ENCODE results near the gene PRDM16.
A peak's percentile ranks its signal among the peaks of the same experiment; 100 is the strongest.

DNA sequence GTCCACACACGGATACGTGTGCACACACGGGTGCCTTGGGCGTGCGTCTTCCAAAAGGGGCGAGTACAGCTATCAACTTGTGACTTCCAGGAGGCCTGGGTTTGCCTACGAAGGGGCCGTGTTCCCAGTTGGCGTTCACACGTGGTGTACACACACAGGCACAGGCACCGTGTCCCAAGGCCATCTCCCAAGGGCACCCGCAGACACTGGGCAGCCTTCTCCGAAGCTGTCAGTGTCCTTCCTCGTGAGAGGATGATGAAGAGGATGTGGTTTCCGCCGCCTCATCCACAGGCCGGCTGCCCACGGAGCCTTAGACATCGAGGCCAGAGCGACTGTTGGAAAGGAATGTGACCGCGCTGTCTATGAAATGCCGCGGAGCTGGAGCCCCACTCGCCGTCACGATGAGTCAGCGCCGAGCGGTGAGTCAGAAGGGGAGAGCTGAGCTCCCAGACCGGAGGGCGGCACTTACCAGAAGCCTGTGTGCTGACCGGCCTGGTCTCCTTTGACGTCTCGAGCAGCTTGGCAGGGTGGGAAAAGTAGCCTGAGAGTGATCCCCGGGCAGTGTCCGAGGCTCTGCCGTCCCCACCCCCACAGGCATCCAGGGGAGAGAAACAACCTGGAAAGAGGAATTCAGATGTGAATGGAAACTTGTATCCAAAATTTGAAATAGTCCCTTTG lies 244.0 kb downstream of the PRDM16 start:
- TF ChIP-seq, protein P1, sequence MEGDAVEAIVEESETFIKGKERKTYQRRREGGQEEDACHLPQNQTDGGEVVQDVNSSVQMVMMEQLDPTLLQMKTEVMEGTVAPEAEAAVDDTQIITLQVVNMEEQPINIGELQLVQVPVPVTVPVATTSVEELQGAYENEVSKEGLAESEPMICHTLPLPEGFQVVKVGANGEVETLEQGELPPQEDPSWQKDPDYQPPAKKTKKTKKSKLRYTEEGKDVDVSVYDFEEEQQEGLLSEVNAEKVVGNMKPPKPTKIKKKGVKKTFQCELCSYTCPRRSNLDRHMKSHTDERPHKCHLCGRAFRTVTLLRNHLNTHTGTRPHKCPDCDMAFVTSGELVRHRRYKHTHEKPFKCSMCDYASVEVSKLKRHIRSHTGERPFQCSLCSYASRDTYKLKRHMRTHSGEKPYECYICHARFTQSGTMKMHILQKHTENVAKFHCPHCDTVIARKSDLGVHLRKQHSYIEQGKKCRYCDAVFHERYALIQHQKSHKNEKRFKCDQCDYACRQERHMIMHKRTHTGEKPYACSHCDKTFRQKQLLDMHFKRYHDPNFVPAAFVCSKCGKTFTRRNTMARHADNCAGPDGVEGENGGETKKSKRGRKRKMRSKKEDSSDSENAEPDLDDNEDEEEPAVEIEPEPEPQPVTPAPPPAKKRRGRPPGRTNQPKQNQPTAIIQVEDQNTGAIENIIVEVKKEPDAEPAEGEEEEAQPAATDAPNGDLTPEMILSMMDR (conservative IDR thresholded peaks at IDR 0.05; ENCODE audit: low read depth, low read length), result no peak
- TF ChIP-seq EZH2 (IDR thresholded peaks at IDR 0.05; ENCODE audit: low read length, unreplicated experiment) (no peak), EZH2phosphoT487 (IDR thresholded peaks at IDR 0.05; ENCODE audit: borderline replicate concordance, low read length) (peak; percentile 59; the same call in 1 of the 2 replicates)
